GM18951 (cell line): ENCODE data around the gene MCRS1.

Experiments
- POLR2A ChIP-seq: IDR thresholded peaks from 4 replicates; pipeline ENCODE4 v1.6.1; 2011; ENCODE audit warnings: mild to moderate bottlenecking; ENCODE audit not compliant: insufficient read length, insufficient read depth; ENCODE audit errors: extremely low read depth
- in situ Hi-C: fragments of 300-500 bp; cut with MboI; formaldehyde crosslinking; loops from one replicate; pipeline ENCODE4 v1.12.0; 2022; ENCODE audit warnings: low sequenced_read_pairs, mixed read lengths, inconsistent platforms; ENCODE audit not compliant: unreplicated experiment

MCRS1 gene

DNA sequence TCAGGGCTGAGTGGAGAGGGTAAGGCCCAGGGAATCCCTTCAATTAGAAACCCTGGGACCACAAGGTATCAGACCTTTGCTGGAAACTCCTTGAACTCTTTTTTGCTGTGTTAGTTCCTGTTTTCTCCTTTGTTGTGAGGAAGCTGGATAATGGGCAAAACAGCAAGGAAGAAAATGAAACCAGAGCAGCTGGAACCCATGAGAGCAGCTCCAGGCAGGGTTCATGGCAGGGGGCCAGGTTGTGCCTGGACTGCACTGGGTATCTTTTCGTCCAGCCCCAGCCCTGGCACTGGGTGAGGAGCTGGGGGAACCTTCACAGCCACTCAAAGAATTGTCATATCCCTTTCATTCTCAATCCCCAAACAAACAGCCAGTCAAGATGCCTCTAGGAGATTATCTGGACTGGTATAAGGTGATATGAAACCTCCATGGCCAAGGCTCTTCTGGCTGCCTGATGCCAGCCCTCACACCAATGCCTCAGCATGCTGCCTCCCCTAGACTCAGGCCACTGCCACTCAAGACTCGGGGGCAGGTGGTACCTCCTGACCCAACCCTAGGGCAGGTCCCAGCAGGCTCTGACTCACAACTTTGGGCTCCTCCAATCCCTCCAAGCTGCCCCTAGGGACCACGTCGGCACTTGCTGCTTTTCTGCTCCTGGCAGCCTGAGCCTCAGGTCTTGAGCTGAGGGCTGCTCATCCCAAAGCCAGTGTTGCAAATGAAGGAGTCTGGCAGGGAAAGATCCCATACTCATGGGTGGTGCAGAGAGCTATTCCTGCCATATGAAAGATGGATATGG, 21.0 kb upstream of the MCRS1 start:
- TF ChIP-seq POLR2A: no peak
- in situ Hi-C loops: no loop called here

DNA sequence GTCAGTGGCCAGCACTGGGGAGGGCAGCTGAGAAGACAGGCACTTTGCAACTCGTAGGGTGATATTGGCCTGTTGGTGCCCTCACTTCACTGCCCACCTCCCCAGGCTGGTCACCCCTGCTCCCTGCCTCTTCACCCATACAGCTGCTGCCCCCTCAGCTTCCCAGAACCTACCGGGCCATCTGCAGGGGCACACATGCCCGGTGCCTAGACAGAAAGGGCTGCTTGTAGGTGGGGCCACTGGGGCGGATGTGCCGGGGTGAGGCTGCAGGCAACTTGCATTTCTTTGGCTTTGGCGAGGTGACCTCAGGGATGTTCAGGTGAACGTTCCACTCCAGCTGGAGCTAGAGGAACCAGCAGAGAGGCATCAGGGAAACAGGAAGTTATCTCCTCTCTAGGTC, 20.3 kb upstream of the MCRS1 start:
- TF ChIP-seq POLR2A: no peak
- in situ Hi-C loops: no loop called here

DNA sequence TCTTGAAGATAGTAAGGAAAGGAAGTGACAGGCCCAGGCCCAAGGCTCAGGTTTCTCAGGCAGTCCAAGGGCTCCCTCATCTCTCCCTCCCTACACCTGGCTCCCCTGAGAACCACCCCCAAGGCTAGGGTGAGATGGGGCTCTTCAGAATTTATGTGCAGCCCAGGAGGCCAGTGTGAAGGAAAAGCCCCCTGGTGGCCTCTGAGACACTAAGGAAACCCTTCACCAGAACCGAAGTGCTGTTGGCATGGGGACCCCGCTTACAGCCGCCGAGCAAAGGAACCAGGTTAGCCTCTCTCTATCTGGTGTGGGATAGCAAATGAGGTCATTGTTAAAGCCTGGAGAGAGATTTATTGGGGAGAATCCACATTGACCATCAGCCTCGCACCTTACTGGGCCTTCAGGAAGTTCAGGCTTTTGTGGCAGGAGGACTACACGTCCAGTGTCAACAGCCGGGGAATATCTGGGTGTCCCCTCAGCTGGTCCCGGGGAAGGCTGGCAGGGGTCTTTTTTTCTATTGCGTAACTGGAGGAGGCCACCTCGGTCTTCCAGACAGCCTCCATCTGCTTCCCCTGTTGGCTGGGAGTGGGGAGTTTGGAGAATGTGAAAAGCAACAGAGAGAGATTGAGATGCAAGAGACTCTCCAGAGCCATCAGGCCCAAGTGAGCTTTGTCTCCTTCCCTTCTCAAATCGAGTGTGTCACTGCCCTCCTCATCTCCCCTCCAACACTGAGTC, 19.4 kb upstream of the MCRS1 start:
- no peak for TF ChIP-seq POLR2A
- in situ Hi-C loops: no loop called here

DNA sequence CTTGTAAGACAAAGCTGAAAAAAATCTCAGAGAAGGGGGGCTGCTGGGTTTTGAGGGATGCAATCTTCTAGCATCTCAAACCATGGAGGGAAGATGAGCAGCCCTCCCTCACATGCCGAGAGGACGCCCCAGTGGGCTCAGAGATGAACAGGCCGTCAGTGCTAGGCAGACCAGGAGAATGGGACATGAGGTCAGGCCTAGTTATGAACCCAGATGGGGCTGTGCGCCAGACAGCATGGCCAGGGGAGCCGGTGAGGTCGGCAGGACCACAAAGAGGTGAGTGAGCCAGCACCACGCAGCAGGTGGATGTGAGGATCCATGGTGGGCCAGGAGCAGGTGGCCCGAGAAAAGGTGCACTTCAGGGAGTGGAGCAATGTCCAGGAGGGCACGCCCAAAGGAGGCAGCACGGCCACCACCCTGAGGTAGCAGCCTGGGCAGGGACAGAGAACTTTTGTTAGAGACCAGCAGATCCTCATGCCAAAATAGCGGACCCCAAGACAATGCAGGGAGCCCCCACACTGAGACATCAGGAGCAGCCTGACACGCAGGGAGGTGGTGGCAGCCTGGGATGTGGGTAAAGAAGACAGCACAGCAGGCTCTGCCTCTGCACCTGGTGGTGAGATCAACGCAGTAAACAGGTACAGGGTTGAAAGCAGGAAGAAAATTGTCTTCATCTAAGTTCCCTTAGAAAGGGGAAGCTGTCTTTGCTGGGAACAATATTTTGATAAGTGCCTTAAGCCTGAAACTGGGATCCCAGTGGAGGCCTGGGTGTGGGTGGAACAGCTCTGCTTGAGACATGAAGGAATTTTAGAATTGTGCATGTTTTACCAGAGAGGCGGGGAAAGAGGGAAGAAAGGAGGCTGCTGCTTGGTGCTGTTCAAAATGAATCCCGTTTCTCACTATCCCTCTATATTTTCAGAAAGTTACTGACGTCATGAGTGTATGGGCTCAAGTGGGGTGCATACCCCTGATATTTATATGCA, 17.8 kb upstream of the MCRS1 start:
- in situ Hi-C loops: no loop called here
- no peak for TF ChIP-seq POLR2A

DNA sequence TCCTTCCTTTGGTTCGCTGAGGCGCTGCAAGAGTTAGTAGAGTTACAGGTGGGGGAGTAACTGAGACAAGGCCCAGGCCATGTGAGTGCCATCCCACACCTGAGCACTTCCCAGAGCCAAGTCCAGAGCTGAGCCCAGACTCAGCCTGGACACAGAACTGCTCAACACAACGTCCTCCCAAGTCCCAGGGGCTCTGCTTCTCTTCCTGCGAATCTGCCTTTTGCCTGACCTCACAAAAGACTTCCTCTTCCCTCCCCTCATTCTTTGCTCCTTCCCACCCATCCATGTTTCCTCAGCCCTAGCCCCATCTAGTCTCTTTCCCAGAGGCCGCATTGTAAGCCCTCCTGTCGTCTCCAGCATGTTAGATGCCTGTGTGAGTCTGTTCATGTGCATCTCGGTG, 16.6 kb upstream of the MCRS1 start:
- in situ Hi-C loops: no loop called here
- no peak for TF ChIP-seq POLR2A

DNA sequence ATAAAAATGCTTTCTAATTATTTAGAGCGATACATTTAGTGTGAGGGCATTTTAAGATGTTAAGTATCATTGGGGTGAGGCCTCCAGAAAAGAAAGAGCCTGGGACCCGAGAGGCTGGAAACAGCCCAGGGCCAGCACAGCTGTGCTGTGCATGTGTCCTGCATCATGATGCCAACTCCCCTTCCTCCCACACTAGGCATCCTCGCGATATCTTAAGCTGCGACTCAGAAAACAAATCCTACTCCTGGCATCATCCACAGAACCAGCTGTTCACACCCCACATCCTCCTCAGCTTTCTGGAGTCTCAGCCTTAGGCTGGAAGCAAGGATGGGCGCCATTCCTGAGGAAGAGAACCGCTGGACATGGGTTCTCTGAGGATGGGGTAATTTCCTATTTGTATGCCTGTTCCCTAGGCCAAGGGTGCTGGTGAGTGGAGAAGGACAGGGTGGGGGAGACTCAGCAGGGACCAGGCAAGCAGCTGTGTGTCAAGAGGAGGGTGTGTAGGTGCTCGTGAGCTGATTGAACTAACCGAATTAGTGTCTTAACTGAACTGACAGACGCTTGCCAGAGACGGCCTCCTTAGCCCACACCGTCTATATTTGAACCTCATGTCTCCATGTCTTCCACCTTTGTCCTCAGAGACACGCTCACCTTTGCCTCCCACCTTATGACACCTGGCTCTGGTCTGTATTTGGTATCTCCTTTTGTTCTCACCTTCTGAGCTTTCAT, 15.6 kb upstream of the MCRS1 start:
- in situ Hi-C loops: no loop called here
- no peak for TF ChIP-seq POLR2A

DNA sequence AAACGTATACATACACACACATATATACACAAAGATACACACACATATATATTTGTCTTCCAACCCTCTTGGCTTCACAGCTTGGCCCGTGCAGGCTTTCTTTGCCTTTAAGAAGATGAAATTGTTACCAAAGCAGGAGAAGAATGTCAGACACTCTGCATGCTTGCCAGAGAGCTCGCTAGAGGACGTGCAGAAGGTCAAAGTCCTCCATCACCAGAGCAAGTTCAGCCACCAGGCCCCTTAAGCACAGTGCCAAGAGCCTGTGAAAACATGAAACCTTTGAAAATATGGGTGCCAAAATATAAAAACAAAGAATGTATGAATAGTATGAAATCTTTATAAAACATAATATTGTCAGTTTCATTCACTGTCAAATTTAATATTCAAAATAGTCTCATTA, 14.9 kb upstream of the MCRS1 start:
- no peak for TF ChIP-seq POLR2A
- in situ Hi-C loops: no loop called here

DNA sequence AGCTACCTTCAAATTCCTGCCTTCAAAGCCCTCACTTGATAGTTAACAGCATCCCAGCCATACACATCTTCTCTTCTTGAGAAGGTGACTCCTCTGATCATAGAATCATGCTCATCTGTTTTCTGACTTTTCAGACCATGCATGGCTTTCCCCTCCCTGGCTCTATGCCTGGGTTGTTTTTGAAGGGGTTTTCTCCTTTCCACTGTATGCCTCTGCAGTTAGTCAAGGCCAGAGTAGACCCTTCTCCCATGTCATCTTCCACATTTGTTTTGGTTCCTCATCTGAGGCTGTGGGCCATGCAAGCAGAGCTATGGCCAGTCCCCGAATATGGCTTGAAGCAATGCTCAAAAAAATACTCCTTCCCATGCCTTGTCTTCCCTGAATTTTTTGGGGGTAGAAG, 14.3 kb upstream of the MCRS1 start:
- no peak for TF ChIP-seq POLR2A

DNA sequence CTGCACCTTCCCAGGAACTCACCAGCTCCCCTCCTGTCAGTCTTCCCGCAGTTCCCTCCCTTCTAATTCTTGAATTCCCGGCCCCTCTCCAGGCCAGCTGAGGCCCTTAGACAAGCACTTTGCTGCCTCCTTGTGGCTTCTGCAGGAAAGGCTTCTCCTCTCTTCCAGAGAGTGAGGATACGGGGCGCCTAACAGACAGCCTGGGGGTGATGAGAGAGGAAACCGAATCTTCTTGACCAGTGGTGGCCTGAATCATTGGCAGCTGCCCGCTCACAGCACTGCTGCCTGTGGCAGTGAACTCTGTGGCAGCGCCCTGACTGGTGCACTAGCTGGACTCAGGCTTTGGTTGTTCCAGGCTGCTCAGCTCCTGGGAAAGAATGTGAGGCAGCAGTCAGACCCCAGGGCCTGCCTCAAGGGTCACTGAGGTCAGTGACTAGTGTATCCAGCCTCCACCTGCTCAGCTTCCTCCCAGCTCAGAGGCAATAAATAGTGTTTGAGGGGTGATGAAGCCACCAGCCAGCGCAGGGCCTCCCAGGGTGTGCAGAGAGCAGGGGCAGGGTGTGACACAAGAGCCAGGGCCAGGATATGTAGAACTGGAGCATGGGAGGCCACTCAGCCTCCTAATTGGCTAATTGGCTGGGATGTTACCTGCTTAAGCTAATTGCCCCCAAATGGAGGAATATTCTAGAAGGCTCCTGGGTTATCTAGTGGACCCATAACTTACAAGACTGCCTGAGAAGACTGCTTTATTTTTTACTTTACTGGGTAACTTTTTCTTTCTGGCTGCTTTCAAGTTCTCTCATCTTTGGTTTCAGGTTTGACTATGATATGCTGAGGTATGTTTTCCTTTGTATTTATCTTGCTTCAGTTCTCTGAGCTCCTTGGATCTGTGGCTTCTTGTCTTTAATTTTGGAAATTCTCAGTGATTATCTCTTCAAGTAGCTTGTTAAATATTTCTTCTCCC, 12.9 kb upstream of the MCRS1 start:
- in situ Hi-C loops: no loop called here
- no peak for TF ChIP-seq POLR2A

More for the DNA sequence above, 14.3 kb upstream of the MCRS1 start:
- in situ Hi-C loops: no loop called here

DNA sequence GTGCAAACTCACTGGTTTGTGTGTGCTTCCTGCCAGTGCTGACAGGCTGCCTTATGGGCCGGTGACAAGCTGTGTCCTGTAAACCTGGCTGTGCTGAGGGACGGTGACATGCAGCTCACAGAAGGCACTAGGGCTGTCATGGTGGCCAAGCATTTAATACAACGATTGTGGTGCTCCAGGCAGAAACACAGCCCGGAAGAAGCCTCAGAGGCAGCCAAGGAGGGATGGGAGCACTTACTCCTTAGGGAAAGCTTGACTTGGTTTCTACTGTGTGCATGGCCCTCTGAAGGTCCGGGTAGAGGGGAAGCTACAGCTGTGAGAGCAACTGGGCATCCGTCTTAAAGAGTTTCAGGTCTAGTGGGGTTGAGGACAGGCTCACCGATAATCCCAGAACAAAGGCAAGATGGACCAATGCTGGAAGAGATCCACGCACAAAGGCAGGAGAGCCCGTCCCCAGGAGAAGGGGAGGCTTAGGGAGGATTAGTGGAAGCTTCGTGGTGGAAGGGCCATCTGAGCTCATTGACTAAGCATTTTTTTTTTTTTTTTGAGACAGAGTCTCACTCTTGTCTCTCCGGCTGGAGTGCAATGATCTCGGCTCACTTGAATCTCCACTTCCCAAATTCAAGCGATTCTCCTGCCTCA, 10.7 kb upstream of the MCRS1 start:
- TF ChIP-seq POLR2A: no peak
- in situ Hi-C loops: no loop called here
